HEK293 (cell line): ENCODE results near the gene ESRRG.

Experiments
- CTCF ChIA-PET: fragments of 350-600 bp; formaldehyde crosslinking; extraction: SDS; loops from one replicate; lab custom pipeline; 2021; ENCODE audit warnings: antibody characterized with exemption; lab: Yijun Ruan, JAX
- POLR2A ChIA-PET: fragments of 300-600 bp; formaldehyde crosslinking; extraction: SDS; loops from one replicate; lab custom pipeline; 2020; ENCODE audit warnings: antibody characterized with exemption, inconsistent platforms; lab: Yijun Ruan, JAX
- H3K27ac ChIP-seq: fragments of 200-500 bp; sonication (Bioruptor generic); 2 replicates; pipeline ENCODE4 v1.5.1; 2014; ENCODE audit warnings: low read depth, low read length, control low read depth, inconsistent platforms; ENCODE audit errors: extremely low read depth
- H3K36me3 ChIP-seq, 2 experiments: fragments of 200-500 bp in 1 of 2; sonication (Bioruptor generic) in 1 of 2; 1 replicate in 1 of 2; 2 replicates in 1 of 2; pipeline ENCODE4 v1.5.1; 2014 to 2017; ENCODE audit warnings: inconsistent platforms in 2 of 2, low read length in 2 of 2; ENCODE audit not compliant: control insufficient read depth in 2 of 2, insufficient read depth in 1 of 2
- H3K4me1 ChIP-seq: fragments of 200-500 bp; sonication (Bioruptor generic); 2 replicates; pipeline ENCODE4 v1.5.1; 2014; ENCODE audit warnings: mild to moderate bottlenecking, low read length, inconsistent platforms; ENCODE audit not compliant: control insufficient read depth, insufficient read depth
- H3K4me3 ChIP-seq: 2 replicates; pipeline ENCODE4 v1.5.1; 2011; ENCODE audit warnings: low read depth, mild to moderate bottlenecking, control low read depth, low read length, moderate library complexity
- H3K9me3 ChIP-seq: fragments of 200-500 bp; sonication (Bioruptor generic); 2 replicates; pipeline ENCODE4 v1.5.1; 2014; ENCODE audit warnings: low read depth, low read length, inconsistent platforms; ENCODE audit not compliant: control insufficient read depth, insufficient read depth
- MYNN ChIP-seq: fragments of 450-650 bp; formaldehyde crosslinking; IDR thresholded peaks from 2 replicates; pipeline ENCODE4 v1.5.1; 2016; ENCODE audit warnings: missing biosample characterization, missing genetic modification characterization, borderline replicate concordance
- OSR2 ChIP-seq: fragments of 450-650 bp; formaldehyde crosslinking; IDR thresholded peaks from 2 replicates; pipeline ENCODE4 v1.5.1; 2016; ENCODE audit warnings: missing biosample characterization, missing genetic modification characterization
- YY1 ChIP-seq: fragments of 450-650 bp; formaldehyde crosslinking; IDR thresholded peaks from 2 replicates; pipeline ENCODE4 v1.5.1; 2018; ENCODE audit warnings: missing biosample characterization, missing genetic modification characterization
- ZBTB11 ChIP-seq: fragments of 450-650 bp; formaldehyde crosslinking; conservative IDR thresholded peaks from 2 replicates; pipeline ENCODE4 v1.5.1; 2016; ENCODE audit warnings: low read depth, missing biosample characterization, missing genetic modification characterization
- ZFP41 ChIP-seq: fragments of 450-650 bp; formaldehyde crosslinking; IDR thresholded peaks from 2 replicates; pipeline ENCODE4 v1.5.1; 2016; ENCODE audit warnings: missing biosample characterization, missing genetic modification characterization, borderline replicate concordance
- ZFP69B ChIP-seq: fragments of 450-650 bp; formaldehyde crosslinking; IDR thresholded peaks from 2 replicates; pipeline ENCODE4 v1.5.1; 2016; ENCODE audit warnings: missing biosample characterization, missing genetic modification characterization
- ZNF146 ChIP-seq: fragments of 450-650 bp; formaldehyde crosslinking; IDR thresholded peaks from 2 replicates; pipeline ENCODE4 v1.5.1; 2016; ENCODE audit warnings: missing biosample characterization, missing genetic modification characterization
- ZNF155 ChIP-seq: fragments of 450-650 bp; formaldehyde crosslinking; IDR thresholded peaks from 2 replicates; pipeline ENCODE4 v1.5.1; 2016; ENCODE audit warnings: missing biosample characterization, missing genetic modification characterization
- ZNF175 ChIP-seq: fragments of 450-650 bp; formaldehyde crosslinking; IDR thresholded peaks from 2 replicates; pipeline ENCODE4 v1.5.1; 2016; ENCODE audit warnings: missing biosample characterization, missing genetic modification characterization
- ZNF24 ChIP-seq: fragments of 450-650 bp; formaldehyde crosslinking; IDR thresholded peaks from 2 replicates; pipeline ENCODE4 v1.5.1; 2016; ENCODE audit warnings: missing biosample characterization, missing genetic modification characterization
- ZNF324 ChIP-seq: fragments of 450-650 bp; formaldehyde crosslinking; IDR thresholded peaks from 2 replicates; pipeline ENCODE4 v1.5.1; 2016; ENCODE audit warnings: missing biosample characterization, missing genetic modification characterization
- ZNF354C ChIP-seq: fragments of 450-650 bp; formaldehyde crosslinking; IDR thresholded peaks from 2 replicates; pipeline ENCODE4 v1.5.1; 2016; ENCODE audit warnings: missing biosample characterization, missing genetic modification characterization, low read depth, borderline replicate concordance
- ZNF366 ChIP-seq: fragments of 450-650 bp; formaldehyde crosslinking; conservative IDR thresholded peaks from 2 replicates; pipeline ENCODE4 v1.5.1; 2016; ENCODE audit warnings: missing biosample characterization, missing genetic modification characterization
- ZNF48 ChIP-seq: fragments of 450-650 bp; formaldehyde crosslinking; IDR thresholded peaks from 2 replicates; pipeline ENCODE4 v1.5.1; 2016; ENCODE audit warnings: missing biosample characterization, missing genetic modification characterization
- ZNF571 ChIP-seq: fragments of 450-650 bp; formaldehyde crosslinking; IDR thresholded peaks from 2 replicates; pipeline ENCODE4 v1.5.0; 2017; ENCODE audit warnings: missing biosample characterization, missing genetic modification characterization
- ZNF76 ChIP-seq: fragments of 450-650 bp; formaldehyde crosslinking; IDR thresholded peaks from 2 replicates; pipeline ENCODE4; 2016; ENCODE audit warnings: low read depth, missing biosample characterization, missing genetic modification characterization, borderline replicate concordance
- ZNF830 ChIP-seq: fragments of 450-650 bp; IDR thresholded peaks from 2 replicates; pipeline ENCODE4 v1.5.0; 2018; ENCODE audit warnings: missing biosample characterization, missing genetic modification characterization, low read depth, mild to moderate bottlenecking, moderate library complexity
- TF ChIP-seq, protein P1 (sequence below): fragments of 450-650 bp; IDR thresholded peaks from 2 replicates; pipeline ENCODE4 v1.5.1; 2018; ENCODE audit warnings: missing biosample characterization, missing genetic modification characterization

The ESRRG gene

DNA sequence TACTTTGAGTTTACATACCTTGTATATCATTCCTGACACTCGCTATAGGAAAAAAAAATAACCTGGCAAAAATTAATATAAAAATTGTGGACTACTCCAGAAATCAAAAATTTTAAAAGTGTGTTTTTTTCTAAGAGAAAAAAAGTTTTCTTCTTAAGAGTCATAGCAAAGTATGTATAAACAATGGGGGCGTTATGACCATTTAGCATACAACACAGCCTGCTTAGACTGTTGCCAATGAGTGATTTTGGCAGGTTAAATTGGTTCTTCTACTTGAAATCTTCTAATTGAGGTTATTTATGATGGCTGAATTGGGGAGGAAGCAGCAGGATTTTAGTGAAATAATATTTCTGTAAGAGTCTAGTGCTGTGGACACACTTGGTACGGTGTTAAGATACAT lies 169.5 kb downstream of the ESRRG start:
- CTCF ChIA-PET = interaction anchor here (0.6 kb wide), 1 partner anchor 24 kb away, joined by 3 read pairs; no protein-coding TSS in a partner anchor
- no peak for TF ChIP-seq ZNF155 (tag by site-specific recombination)
- POLR2A ChIA-PET = no interaction called here

GRCh38 chr1:216553040-216553439 lies 170.2 kb downstream of the ESRRG start:
- Histone ChIP-seq H3K4me3 (no peak overlapping the region), H3K27ac (no peak overlapping the region), H3K36me3 (no peaks in the 10 kb centered on the region), H3K4me1 (no peaks in the 10 kb centered on the region), H3K9me3 (no peaks in the 10 kb centered on the region)
- POLR2A ChIA-PET = no interaction called here
- TF ChIP-seq ZBTB11 (no peak), ZFP41 (tag by site-specific recombination) (no peak), ZNF324 (tag by site-specific recombination) (no peak), ZNF354C (tag by site-specific recombination) (no peak)
- TF ChIP-seq, all 188 proteins: peak for 0
- CTCF ChIA-PET = interaction anchor here (0.6 kb wide), 3 partner anchors 23 to 1700 kb away, joined by 3 to 5 read pairs (median 3); no protein-coding TSS in a partner anchor

More for the DNA sequence above, 169.5 kb downstream of the ESRRG start:
- no peaks in the 10 kb centered on the region for H3K36me3 ChIP-seq
- no peak overlapping the region for H3K27ac ChIP-seq
- no peaks in the 10 kb centered on the region for H3K9me3 ChIP-seq
- no peaks in the 10 kb centered on the region for H3K4me1 ChIP-seq
- no peak overlapping the region for H3K4me3 ChIP-seq

GRCh38 chr1:216549796-216550195 lies 173.4 kb downstream of the ESRRG start:
- no peaks in the 10 kb centered on the region for H3K4me1 ChIP-seq
- no peaks in the 10 kb centered on the region for H3K36me3 ChIP-seq
- POLR2A ChIA-PET = no interaction called here
- TF ChIP-seq MYNN (tag by site-specific recombination) = no peak
- TF ChIP-seq ZNF76 = no peak
- TF ChIP-seq ZNF146 = no peak
- no peak for TF ChIP-seq ZNF24 (tag by site-specific recombination)
- no peak for TF ChIP-seq ZNF175 (tag by site-specific recombination)
- TF ChIP-seq ZFP69B = no peak
- TF ChIP-seq ZNF48 = no peak
- no peak for TF ChIP-seq OSR2 (tag by site-specific recombination)
- TF ChIP-seq, protein P1, sequence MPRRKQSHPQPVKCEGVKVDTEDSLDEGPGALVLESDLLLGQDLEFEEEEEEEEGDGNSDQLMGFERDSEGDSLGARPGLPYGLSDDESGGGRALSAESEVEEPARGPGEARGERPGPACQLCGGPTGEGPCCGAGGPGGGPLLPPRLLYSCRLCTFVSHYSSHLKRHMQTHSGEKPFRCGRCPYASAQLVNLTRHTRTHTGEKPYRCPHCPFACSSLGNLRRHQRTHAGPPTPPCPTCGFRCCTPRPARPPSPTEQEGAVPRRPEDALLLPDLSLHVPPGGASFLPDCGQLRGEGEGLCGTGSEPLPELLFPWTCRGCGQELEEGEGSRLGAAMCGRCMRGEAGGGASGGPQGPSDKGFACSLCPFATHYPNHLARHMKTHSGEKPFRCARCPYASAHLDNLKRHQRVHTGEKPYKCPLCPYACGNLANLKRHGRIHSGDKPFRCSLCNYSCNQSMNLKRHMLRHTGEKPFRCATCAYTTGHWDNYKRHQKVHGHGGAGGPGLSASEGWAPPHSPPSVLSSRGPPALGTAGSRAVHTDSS (tag by site-specific recombination) = no peak
- TF ChIP-seq YY1 (tag by site-specific recombination) = no peak
- TF ChIP-seq ZNF366 (tag by site-specific recombination) = no peak
- no peak for TF ChIP-seq ZNF830 (tag by site-specific recombination)
- TF ChIP-seq ZNF571 (tag by site-specific recombination) = no peak
- H3K4me3 ChIP-seq = no peak overlapping the region
- CTCF ChIA-PET = interaction anchor here (0.7 kb wide), 1 partner anchor 128 kb away, joined by 3 read pairs; no protein-coding TSS in a partner anchor
- no peak overlapping the region for H3K27ac ChIP-seq
- H3K9me3 ChIP-seq = no peaks in the 10 kb centered on the region
